Muscle layer of duodenum (tissue), 2 donors: Measurements from ENCODE around the gene FKBP1B.
"Not testable (repeated sequence)": the region's sequence is repeated elsewhere in the genome, so short reads cannot be mapped to it uniquely, and the experiment has no call there.

Source experiments
- H3K27ac ChIP-seq: one replicate; pipeline ENCODE4 v1.7.0; 2013; ENCODE audit warnings: mild to moderate bottlenecking, low read length
- H3K27me3 ChIP-seq: one replicate; pipeline ENCODE4 v1.7.0; 2013; ENCODE audit warnings: low read depth, mild to moderate bottlenecking, control low read depth, low read length
- H3K36me3 ChIP-seq, 2 donors: one replicate each; pipeline ENCODE4 v1.7.0; 2013; ENCODE audit warnings: low read length in 2 of 2, control low read depth in 1 of 2, mild to moderate bottlenecking in 1 of 2; ENCODE audit not compliant: insufficient read depth in 2 of 2, control insufficient read depth in 1 of 2
- H3K4me1 ChIP-seq, 2 donors: one replicate each; pipeline ENCODE4 v1.7.0; 2013; ENCODE audit warnings: low read length in 2 of 2, mild to moderate bottlenecking in 2 of 2, control low read depth in 1 of 2, moderate library complexity in 1 of 2; ENCODE audit not compliant: insufficient read depth in 2 of 2, control insufficient read depth in 1 of 2
- H3K4me3 ChIP-seq, 2 donors: one replicate each; pipeline ENCODE4 v1.7.0; 2013; ENCODE audit warnings: low read length in 2 of 2, low read depth in 1 of 2, mild to moderate bottlenecking in 1 of 2
- H3K9me3 ChIP-seq, 2 donors: one replicate each; pipeline ENCODE4 v1.7.0; 2013; ENCODE audit warnings: low read length in 2 of 2, control low read depth in 1 of 2, mild to moderate bottlenecking in 1 of 2; ENCODE audit not compliant: control insufficient read depth in 1 of 2
- donor health status: healthy.

FKBP1B gene

DNA sequence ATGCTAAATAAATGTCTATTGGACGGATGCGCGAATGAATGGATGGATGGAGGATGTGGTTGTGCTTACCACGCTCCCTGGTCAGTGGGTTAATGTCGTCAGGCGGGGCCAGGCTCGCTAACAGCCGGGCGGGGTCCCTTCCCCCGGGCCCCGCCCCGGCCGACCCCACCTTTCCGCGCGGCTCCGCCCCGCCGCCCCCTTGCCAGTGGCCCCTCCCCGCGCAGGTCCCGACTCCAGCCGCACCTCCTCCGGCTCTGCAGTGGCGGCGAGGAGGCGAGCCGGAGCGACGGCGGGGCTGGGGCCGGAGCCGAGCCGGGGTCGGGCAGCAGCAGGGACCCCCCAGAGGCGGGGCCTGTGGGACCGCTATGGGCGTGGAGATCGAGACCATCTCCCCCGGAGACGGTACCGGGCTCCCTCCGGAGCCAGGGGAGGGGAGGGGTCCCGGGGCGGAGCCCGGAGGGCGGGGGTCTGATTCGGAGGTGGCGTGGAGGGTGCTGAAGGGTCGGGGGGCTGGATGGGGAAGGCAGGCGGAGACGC, at the start of gene FKBP1B:
TSS of gene FKBP1B (plus strand) at position 257 of the 537 bp plus-strand sequence. CDS start at position 366, 109 bp downstream.
- H3K9me3 ChIP-seq, result no peaks in the 10 kb centered on the region
- H3K27ac ChIP-seq, result no peak within 1 kb of the TSS
- peaks cover 3 to 17% of the 10 kb centered on the region in 2 donors for H3K4me1 ChIP-seq
- H3K4me3 ChIP-seq, result peak within 1 kb of the TSS; percentile 59 to 84
- no peaks in the 10 kb centered on the region for H3K27me3 ChIP-seq
- no peaks in the 10 kb centered on the region for H3K36me3 ChIP-seq

DNA sequence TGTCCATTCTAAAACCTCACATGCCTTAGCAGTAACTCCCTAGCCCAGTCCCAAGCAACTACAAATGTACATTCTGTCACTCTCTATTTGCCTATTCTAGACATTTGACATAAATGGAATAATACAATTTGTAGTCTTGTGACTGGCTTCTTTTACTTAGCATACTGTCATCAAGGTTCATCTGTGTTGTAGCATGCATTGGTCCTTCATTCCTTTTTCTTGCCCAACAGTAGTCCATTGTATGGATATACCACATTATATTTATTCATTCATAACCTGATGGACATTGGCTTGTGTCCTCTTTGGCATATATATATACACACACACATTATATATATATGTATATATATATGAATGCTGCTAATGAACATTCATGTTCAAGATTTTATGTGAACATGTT, 41.8 kb upstream of the FKBP1B start:
- Histone ChIP-seq H3K36me3 (no peaks in the 10 kb centered on the region), H3K27ac (no peak overlapping the region), H3K4me3 (no peak overlapping the region), H3K4me1 (peaks cover 0 to 14% of the 10 kb centered on the region in 2 donors), H3K9me3 (no peaks in the 10 kb centered on the region), H3K27me3 (peaks cover 23% of the 10 kb centered on the region)

DNA sequence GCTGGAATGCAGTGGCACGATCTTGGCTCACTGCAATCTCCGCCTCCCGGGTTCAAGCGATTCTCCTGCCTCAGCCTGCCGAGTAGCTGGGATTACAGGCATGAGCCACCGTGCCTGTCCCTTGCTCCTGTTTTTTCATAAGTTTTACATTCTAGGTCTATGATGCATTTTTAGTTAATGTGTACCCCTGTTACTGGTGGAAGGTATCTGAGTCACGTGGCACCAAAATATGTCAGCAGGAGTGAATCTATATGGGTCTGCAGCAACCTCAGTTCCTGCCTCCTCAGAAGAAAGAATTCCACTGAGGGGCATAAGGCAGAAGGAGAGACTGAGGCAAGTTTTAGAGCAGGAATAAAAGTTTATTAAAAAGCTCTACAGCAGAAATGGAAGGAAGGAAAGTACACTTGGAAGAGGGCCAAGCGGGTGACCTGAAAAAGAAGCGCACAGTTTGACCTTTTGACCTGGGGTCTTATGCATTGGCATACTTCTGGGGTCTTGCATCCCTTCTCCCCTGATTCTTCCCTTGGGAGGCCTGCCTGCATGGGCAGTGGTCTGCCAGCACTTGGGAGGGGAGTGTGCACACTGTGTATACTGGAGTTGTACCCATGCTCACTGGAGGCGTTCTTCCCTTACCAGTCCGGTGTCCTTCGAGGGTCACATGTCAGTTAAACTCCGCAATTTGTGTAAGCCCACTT, 40.7 kb upstream of the FKBP1B start:
- H3K4me3 ChIP-seq, result no peak overlapping the region

DNA sequence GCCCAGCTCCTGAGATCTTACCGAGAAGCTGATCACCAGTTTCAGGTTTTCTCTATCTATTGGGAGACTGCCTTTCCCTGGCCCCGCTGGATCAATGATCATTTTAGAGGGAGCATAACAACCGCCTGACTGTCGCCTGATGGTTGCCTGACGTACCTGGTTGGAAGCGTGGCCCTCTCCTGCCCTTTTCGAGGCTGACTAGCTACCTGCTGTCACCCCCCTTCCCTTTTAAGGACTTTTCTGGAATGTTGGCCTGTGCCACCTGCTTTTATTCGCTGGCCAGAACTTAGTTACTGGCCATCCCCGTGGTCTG, 40.2 kb upstream of the FKBP1B start:
- Histone ChIP-seq H3K4me1 (peaks cover 0 to 14% of the 10 kb centered on the region in 2 donors), H3K9me3 (no peaks in the 10 kb centered on the region), H3K36me3 (no peaks in the 10 kb centered on the region), H3K27ac (no peak overlapping the region), H3K27me3 (peaks cover 23% of the 10 kb centered on the region), H3K4me3 (peak overlapping the region; percentile 26 to 61)

More for the DNA sequence above, 40.7 kb upstream of the FKBP1B start:
- H3K9me3 ChIP-seq, result no peaks in the 10 kb centered on the region
- H3K36me3 ChIP-seq, result no peaks in the 10 kb centered on the region
- H3K4me1 ChIP-seq, result peaks cover 0 to 14% of the 10 kb centered on the region in 2 donors
- peaks cover 23% of the 10 kb centered on the region for H3K27me3 ChIP-seq
- H3K27ac ChIP-seq, result no peak overlapping the region

DNA sequence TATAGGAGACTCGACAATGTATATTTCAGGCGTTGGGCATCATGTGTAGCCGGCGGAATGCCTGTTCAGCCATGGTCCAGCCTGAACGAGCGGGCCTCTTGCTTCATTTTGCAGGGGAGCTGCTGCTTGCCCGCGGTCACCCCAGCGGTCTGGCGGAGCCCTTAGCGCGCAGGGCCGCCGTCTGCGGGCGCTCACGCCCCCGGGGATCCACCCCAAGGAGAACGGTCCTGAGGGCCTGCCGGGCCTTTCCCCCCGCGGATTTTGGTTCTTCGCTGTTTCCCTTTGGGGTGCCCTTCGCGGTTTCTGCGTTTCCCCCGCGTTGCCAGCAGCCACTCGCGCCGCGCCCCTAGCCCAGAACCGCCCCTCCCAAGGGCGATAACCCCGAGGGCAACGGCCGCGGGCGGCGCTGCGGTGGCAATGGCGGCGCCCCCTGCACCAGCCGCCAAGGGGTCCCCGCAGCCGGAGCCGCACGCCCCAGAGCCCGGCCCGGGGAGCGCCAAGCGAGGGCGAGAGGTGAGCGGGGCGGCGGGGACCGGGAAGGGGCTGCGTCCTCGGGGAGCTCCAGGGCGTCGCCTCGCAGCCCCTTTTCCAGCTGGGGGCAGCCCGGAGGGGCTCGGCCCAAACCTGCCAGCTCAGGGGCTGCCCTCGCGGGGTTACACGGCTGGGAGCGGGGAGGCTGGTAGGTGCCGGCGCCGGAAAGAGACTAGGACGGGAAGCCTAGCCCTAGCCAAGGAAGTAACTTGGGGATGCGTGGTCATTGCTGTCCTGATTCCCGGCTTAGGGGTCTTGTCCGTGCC, 39.7 kb upstream of the FKBP1B start, which contains the start of gene MFSD2B:
TSS of gene MFSD2B (plus strand) at position 406 of the 797 bp plus-strand sequence. CDS start at position 418, 12 bp downstream.
- no peak within 1 kb of the TSS for H3K27ac ChIP-seq

DNA sequence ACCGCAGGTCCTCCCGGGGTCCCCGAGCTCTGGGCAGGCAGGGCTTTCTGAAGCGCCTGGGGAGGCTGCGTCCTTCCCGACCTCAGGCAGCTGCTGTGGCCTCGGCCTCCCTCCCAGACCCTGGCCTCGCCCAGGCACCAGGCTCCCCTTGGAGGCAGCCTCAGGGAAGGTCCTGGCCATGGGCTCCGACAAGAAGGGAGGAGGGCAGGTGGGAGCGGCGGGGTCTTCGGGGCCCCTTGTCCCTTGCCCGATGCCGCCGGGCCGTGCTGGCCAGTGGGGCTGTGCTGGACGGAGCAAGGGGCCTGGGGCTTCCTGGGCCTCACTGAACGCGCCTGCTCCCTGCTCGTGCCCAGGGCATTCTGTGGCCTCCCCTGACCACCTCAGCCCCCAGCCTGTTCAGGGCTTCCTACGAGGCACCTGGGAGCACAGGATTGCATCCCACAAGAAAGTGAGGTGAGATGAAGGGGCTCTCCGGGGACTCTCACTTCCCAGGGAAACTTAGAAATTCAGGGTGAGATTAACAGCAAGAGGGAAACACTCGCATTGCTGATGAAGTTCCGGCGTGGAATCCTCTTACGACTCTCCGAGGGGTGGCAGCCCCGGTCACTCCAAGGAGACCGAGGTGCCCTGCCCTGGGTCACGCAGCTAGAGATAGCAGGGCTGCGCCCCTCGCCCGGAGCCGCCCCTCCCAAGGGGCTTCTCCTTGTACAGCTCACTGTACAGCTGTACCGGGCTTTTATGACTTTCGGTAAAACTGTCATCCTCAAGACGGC, 38.9 kb upstream of the FKBP1B start:
- Histone ChIP-seq H3K27ac (no peak overlapping the region), H3K27me3 (peaks cover 23% of the 10 kb centered on the region), H3K4me3 (peak overlapping the region; percentile 26 to 61), H3K9me3 (no peaks in the 10 kb centered on the region), H3K36me3 (no peaks in the 10 kb centered on the region), H3K4me1 (peaks cover 0 to 14% of the 10 kb centered on the region in 2 donors)

More for the DNA sequence above, 39.7 kb upstream of the FKBP1B start, which contains the start of gene MFSD2B:
- Histone ChIP-seq H3K9me3 (no peaks in the 10 kb centered on the region), H3K4me1 (peaks cover 0 to 14% of the 10 kb centered on the region in 2 donors), H3K36me3 (no peaks in the 10 kb centered on the region), H3K27me3 (peaks cover 23% of the 10 kb centered on the region), H3K4me3 (peak within 1 kb of the TSS; percentile 26 to 61)

DNA sequence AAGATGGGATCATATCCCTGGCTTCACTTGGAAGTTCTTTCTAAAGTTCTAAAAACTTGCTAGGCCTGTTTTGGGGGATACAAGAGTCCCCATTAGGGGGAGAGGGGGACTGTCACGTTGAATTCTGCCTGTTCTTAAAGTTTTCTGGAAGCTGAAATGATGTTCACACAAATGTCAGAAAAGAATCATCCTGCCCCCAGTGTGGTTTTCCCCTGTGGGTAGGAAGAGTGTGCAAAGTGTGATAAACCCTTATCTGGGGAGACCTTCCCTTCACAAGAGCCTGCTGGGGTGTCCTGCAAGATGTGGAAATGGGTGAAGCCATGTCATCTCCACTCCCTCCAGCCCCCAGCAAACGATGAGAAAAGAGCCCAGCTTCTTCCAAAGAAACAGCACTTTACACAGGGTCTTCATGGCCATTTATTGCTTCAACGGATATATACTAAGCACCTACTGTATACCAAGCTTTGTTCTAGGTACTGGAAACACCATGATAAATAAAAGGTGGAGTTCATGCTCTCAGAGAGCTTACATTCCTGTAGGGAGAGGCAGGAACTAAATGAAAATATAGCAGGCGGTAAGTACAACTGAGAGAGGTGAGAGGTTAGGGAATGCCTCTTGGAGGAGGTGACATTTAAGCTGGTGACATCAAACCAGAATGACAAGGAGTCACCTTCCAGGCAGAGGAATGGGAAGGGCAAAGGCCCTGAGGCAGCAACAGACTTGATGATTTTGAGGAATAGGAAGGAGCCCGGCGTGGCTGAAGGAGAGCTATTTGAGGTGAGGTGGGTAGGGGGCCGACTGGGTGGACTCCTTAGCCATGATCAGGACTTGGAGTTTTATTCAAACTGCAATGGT, 38.1 kb upstream of the FKBP1B start:
- H3K4me3 ChIP-seq, result no peak overlapping the region
- no peak overlapping the region for H3K27ac ChIP-seq
- peaks cover 23% of the 10 kb centered on the region for H3K27me3 ChIP-seq
- H3K9me3 ChIP-seq, result no peaks in the 10 kb centered on the region
- H3K4me1 ChIP-seq, result peaks cover 0 to 14% of the 10 kb centered on the region in 2 donors
- no peaks in the 10 kb centered on the region for H3K36me3 ChIP-seq

DNA sequence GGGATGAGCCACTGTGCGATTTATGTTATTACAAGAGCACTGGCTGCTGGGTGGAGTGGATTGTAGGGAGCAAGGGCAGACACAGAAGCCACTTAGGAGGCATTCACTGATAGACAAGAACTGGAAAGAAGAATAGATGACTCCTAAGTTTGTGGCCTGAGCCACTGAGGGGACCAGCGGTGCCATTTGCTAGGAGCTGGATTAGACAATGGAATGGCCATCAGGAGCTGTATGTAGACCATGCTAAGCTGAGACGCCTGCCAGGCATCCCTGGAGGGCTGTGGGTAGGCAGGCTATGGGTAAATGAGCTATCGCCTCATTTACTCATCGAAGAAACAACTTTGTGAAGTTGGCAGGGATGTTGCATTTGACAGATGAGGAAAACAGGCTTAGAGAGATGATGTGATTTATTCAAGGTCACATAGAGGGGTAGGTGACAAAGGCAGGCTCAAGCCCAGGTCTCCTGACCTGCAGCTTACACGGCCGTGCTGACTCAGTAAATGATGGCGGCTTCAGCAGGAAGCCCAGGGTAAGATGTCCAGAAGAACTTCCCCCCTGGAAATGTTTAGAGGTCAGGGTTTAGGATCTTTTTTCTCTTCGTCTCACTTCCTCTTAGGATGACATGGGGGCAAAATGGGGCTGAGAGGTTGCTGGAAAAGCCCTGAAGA, 36.9 kb upstream of the FKBP1B start:
- H3K4me3 ChIP-seq, result no peak overlapping the region

DNA sequence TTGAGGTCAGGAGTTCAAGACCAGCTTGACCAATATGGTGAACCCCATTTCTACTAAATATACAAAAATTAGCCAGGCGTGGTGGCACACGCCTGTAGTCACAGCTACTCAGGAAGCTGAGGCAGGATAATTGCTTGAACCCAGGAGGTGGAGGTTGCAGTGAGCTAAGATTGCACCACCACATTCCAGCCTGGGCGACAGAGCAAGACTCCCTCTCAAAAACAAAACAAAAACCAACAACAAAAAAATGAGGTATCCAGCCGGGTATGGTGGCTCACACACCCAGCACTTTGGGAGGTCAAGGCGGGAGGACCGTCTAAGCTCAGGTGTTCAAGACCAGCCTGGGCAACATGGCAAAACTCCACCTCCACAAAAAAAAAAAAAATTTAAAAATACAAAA, 34.6 kb upstream of the FKBP1B start:
- not testable (repeated sequence) for H3K4me1 ChIP-seq, H3K36me3 ChIP-seq, H3K4me3 ChIP-seq, H3K27ac ChIP-seq, H3K9me3 ChIP-seq
- H3K27me3 ChIP-seq, result peaks cover 16% of the 10 kb centered on the region

More for the DNA sequence above, 36.9 kb upstream of the FKBP1B start:
- Histone ChIP-seq H3K27ac (no peak overlapping the region), H3K36me3 (no peaks in the 10 kb centered on the region), H3K27me3 (peaks cover 23% of the 10 kb centered on the region), H3K4me1 (peaks cover 0 to 14% of the 10 kb centered on the region in 2 donors), H3K9me3 (no peaks in the 10 kb centered on the region)
